Stimulated activated CD4-positive, alpha-beta T cell treated with anti-CD3 and anti-CD28 coated beads, Interleukin-1b, Interleukin-23, amount 100 ng/mL, for 24 hours (primary cell): ENCODE measurements around the gene MTCH2.
"Not testable (repeated sequence)": the region's sequence is repeated elsewhere in the genome, so short reads cannot be mapped to it uniquely, and the experiment has no call there.

Source experiments
- DNase-seq, 4 experiments: peaks; one replicate each; pipeline ENCODE4 v3.0.0-alpha.2; 2020; ENCODE audit warnings: low read depth in 4 of 4, low spot score in 1 of 4

The MTCH2 gene

DNA sequence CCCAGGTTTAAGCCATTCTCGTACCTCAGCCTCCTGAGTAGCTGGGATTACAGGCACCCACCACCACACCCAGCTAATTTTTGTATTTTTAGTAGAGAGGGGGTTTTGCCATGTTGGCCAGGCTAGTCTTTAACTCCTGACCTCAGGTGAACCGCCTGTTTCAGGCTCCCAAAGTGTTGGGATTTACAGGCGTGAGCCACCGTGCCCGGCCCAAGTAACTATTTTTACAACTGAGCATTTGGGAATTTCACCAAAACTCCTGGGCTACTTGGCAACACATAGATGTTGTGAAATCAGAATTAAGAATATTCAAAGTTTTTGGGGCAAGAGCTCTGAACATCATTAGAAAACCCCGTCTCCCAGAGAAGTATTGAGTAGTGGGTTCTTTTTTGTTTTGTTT, 1.9 kb downstream of the MTCH2 start:
- not testable (repeated sequence) for DNase-seq

DNA sequence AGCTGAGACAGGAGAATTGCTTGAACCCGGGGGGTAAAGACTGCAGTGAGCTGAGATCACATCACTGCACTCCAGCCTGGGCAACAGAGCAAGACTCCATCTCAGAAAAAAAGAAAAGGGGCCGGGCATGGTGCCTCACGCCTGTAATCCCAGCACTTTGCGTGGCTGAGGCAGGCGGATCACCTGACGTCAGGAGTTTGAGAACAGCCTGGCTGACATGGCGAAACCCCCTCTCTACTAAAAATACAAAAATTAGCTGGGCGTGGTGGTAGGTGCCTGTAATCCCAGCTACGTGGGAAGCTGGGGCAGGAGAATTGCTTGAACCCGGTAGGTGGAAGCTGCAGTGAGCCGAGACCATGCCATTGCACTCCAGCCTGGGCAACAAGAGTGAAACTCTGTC, 6.0 kb downstream of the MTCH2 start:
- not testable (repeated sequence) for DNase-seq

DNA sequence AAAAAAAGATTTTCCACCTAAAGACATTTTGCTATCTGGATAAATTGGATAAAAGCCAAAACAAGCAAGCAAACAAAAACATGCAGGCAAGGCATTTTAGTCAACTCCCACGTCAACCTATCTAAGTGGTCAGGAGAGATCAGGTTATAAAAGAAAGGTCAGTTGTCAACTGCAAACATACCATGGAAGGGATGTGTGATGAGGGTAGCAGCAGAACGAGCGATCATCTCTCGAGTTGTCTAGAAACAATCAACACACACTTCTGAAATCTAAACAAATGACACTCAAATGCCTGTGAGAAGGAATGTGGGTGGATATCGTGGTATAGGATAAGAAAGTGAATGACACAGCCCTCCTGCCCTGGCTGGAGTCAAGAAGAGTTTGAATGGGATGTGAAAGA, 10.9 kb downstream of the MTCH2 start:
- no peak for DNase-seq

DNA sequence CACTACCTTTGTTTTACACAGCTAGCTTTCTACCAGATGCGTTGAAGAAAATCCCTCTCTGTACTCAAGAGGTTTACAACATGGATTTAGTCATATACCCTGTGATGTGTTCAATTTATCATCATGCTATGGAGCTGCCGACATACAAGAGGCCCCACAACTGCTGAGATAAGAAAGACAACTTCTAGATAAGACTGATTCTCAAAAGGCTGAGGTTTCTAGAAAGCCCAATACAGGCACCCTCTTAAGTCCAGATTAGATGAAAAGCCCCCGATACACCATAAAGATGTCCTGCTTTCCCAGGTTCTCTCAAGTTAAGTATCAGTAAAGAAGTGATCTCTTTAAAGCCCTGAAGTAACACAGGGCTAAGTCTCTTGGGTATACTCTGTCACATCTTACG, 14.3 kb downstream of the MTCH2 start:
- no peak for DNase-seq

DNA sequence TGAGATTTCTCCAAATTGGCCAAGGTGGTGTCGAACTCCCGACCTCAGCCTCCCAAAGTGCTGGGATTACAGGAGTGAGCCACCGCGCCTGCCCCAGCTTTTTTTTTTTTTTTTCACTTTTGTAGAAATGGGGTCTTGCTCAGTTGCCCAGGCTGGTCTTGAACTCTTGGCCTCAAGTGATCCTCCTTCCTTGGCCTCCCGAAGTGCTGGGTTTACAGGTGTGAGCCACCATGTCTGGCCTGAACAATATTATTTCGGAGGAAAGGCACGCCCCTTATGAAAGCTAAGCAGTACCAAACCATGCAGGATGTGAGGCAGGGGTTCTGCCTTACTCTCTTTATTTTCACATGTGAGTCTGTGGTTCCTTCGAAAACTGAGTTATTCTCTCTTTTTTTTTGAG, 16.1 kb downstream of the MTCH2 start:
- no peak for DNase-seq

DNA sequence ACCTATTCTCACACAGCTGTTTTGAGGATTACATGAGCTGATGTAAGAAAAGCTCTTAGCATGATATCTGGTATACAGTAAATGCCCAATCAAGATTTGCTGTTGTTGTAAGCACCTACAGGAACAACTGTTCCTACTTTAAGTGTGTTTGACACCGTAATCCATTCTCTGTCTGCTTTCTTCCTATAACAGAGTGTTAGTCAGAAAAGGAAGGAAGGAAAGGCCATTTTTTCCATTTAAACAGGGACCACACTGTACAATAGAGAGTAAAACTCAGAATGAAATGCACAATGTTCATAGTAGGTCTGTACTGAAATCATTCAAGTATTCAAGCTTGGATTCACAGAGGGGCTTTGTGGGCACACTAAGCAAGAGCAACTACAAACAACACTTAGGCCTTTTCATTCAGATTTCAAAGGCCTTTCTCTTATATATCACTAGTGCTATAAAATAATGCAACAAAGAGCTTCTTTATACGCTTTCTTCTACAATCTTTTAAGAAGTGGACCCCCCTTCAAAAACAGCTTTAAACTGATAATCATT, 21.5 kb downstream of the MTCH2 start:
- DNase-seq = no peak

DNA sequence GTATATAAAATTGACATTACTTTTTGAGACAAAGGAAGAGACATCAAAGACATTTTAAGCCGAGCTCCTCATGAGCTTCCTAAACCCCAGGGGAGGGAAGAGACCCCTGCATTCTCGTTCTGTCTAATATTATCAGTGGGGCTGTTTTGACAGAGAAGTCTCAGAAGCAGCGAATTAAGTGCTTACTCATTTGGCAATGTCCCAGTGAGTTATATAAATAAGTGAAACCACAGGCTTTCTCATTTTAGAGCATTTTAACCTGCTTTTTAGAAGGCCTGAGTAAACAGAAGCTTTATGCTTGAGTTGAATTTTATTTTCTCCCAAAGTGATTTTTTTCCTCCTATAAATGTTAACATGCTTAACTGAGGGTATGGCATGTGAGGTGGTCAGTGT, 24.9 kb downstream of the MTCH2 start:
- no peak for DNase-seq

DNA sequence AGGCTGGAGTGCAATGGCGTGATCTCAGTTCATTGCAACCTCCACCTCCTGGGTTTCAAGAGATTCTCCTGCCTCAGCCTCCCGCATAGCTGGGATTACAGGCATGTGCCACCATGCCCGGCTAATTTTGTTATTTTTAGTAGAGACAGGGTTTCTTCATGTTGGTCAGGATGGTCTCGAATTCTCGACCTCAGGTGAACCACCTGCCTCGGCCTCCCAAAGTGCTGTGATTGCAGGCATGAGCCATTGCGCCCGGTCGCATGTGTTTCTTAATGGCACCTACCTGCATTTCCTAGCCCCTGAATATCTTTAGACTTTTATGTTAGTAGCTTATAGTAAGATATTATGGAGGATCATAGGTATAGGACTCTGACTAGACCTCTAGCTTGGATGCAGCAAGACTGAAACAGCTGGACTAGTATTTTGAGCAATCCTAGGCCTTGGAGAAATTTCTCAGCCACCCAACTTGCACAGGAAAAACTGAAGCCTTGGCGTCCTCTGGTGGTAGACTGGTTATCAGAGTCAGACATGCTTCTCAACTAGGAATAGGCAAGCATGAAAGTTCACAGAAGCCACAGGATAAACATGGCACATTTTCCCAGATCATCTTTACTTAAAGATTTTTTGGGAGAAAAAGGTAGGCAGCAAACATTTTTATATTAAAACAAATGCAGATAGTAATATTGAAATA, 25.5 kb downstream of the MTCH2 start:
- DNase-seq = no peak

DNA sequence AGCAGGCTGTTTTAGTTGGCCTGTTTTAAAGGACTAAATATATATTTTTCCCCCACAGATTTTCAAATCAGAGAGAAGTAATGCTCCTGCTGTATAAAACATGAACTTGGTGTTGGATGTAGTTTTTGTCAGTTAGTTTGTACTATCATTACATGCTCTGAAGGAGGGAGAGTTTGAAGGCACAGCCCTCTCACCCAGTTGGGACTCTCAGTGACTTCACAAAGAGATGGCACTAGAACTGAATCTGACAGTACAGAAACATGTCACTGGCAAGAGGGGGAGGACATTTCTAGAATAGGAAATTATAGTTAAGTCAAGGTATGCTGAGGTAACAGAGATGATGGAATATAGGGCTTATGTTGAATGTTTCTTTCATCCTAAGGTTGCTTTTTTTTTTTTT, 27.1 kb downstream of the MTCH2 start:
- no peak for DNase-seq

DNA sequence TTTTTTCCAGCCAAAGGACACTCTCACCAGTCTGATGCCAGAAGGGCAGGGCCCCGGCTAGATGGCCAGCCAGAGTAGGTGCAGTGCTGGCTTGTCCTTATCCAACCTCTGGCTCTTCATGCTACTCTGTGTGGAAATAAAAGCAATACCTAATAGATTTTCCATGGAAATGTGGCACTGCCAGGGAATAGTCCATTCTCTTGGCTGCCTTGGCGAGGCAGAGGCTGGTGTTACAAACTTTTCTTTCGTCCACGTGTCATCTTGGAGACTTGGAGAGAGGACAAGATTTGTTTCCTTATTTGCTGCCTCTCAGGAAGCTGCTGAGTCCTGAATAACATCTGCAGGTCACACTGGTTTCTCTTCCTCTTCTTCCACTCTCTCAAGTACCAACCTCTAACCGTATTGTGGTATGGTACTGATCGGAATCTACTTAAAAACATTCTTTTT, 31.0 kb downstream of the MTCH2 start:
- no peak for DNase-seq

DNA sequence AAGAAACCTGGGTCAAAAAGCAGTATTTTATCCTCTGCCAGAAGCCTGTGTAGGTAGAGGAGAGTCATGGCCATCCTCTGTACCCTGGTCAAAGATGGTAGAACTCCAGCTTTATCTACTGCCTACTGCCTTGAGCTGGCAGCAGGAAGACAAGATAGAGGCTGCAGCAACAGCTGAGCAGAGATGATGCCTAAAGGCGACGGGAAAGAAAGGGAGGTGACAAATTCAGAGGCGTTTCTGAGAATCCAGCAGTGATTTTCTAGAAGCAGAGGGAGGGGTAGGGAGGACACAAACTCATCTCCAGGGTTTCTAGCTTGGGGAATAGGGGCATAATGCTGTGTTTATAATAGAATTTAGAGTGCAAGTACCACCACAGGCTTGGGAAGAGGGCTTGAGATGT, 32.7 kb downstream of the MTCH2 start:
- DNase-seq = no peak

DNA sequence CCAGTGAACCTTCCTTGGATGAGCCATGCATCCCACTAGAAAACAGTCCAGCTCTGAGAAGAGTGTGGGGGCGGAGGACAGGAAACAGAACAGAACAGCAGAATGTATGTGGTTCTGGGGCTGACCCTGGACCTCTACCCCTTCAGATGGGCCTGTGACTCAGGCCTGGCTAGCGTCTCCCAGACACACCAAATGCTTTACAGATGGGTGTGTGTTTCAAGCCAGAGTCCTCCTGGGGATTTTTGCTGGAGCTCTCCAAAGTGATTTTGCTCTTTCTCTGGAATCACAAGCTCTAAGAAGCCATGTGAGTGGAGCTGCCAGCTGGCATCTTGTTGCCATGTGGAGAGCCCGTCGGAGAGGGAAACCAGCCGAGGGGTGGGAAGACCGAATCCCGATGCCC, 35.0 kb downstream of the MTCH2 start:
- DNase-seq = no peak

DNA sequence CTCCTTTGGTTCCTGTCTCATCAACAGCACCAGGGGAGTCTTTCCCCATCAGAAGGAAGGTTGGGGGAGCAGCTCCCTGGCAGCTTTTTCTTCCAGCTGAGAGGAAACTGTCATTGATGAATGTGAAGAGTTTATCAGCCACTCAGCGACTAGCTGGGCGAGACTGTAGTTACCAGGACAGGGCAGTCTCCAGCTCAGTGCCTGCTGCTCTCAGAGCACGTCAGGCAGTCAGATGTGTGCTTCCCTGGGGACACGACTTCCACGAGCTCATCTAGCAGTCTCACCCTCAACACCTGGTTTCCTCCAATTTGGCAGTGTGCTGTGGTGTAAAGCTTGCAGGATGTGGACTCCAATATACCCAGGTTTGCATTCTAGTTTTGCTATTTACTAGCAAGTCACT, 35.6 kb downstream of the MTCH2 start:
- DNase-seq = no peak

DNA sequence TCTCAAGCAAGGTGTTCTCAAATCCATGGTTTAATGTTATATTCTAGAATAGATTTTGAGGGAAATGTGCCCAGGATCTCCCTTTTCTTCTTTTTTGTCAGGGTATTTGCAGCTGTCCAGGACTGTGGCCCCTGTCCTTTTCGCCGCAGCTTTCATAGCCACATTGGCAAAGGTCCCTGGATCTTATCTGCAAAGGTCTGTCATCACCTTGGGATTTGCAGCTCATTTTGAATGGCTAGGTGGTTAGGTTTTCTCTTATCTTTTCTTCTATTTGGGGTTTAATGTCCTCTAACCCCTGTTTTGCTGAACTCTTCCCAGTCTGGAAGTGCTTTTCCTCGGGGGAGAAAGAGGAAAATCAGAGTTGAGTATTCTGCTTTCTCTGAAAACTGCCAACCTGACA, 36.4 kb downstream of the MTCH2 start:
- DNase-seq = no peak

DNA sequence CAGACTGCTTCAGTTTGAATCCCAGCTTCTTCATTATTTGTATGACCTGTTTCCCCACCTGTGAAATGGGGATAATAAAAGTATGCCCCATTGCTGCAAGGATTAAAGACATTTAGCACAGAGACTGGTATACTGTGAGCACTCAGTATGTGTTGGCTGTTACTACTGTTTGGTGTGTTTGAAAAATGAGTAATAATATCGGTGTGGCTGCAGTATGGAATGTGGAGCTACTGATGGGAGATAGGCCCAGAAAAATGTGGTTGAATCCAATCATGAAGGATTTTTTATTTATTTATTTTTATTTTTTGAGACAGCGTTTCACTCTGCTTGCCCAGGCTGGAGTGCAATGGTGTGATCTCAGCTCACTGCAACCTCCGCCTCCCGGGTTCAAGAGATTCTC, 39.1 kb downstream of the MTCH2 start:
- no peak for DNase-seq

DNA sequence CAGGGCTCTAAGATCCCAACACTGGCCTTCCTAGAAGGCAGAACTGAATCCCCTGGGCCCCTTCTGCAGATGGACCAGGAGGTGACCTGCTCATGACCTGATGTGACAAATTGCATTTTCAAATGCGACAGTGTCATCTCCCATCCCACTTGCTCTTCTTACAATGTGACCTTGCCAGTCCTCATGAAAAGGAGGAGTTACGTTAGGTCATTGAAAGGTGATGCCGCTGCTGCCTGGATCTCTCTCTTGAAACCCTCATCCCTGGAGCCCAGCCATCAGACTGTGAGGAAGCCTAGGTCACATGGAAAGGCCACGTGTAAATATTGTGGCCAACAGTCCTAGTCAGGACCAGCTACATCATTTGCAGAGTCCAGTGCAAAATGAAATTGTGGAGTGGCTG, 42.5 kb downstream of the MTCH2 start:
- DNase-seq = no peak

DNA sequence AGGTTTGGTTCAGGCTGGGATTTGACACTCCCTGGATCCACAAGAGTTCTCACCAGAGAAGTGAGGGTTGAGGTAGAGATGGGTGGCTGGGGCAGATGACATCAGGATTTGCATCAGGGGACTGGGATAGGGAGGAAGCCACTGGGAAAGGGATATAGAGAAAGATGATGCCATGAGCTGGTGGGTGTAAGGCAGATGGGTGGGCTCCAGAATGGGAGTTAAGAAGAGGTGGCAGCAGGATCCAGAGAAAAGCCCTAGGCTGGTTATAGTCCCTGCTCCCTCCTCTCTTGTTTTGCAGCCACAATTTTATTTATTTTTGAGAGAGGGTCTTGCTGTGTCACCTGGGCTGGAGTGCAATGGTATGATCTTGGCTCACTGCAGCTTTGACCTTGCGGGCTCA, 46.4 kb downstream of the MTCH2 start:
- no peak for DNase-seq

DNA sequence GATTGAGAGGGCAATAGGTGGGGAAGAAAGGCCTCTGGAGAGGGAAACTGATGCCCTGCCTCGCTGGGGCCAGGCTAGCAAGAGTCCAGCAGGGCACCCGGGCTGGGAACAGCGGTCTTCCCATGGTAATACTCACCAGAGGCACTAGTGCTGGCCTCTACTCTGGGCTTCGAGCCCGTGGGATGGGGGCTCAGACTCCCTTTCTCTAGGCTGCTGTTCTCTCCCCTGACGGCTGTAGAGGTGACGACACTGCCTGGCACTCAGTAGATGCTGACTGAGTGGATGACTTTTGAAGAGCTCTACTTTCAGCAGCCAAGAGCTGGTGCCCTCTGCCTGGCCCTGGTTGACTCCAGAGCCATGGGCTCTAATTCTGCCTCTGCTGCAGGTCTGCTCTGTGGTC, 47.3 kb downstream of the MTCH2 start:
- no peak for DNase-seq

DNA sequence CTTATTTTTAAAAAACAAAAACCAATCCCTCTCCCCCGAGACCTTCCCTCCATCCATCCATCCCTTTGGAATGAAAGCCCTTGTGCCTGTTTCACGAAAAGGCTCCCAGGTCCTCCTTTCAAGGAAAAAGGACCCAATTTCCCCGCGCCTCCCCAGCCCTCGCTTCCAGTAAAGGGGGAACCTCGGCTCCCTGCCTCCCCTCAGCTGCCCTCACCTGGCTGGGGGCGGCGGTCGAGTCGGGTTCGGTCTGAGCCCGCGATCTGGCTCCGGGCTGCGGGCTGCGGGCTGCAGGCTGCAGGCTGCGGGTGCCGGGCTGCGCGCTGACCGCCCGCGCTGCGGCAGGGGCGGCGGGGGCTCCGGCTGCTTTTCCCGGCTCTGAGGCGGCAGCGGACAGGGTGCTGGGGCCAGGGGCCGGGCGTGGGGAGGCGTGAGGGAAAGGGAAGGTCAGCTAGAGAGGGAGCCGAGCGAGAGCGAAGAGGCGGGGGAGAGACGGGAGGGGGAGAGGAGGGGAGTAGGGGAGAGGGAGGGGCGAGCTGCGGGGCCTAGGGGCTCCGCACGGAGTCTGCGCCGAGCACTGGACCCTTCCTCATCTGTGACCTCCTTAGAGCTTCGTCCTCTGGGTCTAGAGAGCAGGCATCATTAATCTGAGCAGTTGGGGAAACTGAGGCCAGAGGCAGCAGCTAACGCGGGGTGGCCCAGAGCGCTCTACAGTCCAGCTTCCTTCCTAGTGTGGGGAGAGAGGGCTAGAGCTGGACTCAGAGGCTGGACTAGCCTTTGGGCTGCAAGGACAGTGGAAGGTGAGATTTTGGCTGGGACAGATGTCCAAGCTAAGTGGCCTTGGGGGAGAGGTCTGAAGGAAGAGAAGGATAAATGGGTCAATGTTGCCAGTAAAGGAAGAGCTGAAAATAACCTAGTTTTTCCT, 48.2 kb downstream of the MTCH2 start, which contains the start of gene C1QTNF4:
Gene C1QTNF4 (minus strand): TSS at position 478 of the 922 bp plus-strand sequence. CDS start 3,601 bp downstream, outside the sequence.
- DNase-seq = no peak

DNA sequence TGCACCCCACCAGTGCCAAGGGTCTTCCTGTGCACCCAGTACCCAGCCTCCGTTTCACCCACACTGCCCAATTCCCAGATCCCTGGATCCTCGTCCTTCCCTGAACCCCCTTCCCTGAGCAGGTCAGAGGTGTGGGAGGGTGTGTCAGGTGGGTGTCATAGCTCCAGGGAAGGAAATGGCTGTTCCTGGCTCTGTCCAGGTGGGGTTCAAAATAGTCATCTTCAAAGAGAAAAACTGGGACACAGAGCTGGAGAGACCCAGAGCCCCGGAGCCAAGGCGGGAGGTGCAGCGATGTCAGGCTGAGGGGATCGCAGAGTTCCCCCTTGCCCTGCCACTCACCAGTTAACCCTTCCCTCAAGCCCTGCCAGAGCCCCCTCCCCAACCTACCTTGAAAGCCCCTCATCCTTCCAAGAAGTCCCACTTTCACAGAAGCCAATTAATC, 48.8 kb downstream of the MTCH2 start:
- DNase-seq = no peak

DNA sequence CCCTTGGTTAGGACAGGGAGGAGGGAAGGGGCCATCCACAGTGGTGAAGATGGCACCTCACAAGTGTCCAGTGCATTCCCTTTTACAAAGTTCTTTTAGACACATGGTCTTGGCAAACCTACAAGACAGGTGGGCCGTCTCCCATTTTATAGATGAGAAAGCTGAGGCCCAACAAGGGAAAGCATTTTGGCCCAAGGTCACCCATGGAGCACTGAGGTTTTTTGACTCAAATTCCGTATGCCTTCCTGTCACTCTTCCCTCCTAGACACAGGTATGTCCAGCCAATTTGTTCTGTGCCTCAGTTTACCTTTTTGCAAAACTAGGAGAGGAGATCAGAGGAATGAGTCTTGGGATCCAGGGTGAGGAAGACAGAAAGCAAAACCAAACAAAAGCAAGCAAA, 49.4 kb downstream of the MTCH2 start:
- DNase-seq = no peak

DNA sequence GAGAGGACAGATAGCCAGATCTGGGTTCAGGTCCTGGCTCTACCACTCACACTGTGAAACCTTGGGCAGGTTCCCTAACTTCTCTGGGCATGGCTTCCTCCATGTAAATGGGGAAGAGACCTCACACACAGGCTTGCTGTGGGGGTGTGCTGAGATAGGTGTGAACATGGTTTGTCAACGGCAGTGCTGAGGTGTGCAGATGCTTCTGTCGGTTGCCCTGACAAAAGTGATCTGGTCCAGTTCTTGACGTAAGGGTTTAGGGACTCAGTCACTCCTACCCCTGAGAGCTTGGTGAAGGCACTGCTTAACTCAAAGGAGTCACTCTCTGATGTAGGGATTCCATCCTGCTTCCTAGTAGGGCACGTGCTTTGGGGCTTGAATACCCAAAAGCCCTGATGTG, 50.1 kb downstream of the MTCH2 start:
- DNase-seq = no peak
